ENCODE measurements around the gene CFAP58.

GRCh38 chr10:104416851-104417250, 63.2 kb downstream of the CFAP58 start:
- TF ChIP-seq CTCF (IDR thresholded peaks at IDR 0.05) (no peak), POLR2A (IDR thresholded peaks at IDR 0.05) (no peak)
